ENCODE data around the gene CNOT3.

The CNOT3 gene

GRCh38 chr19:54152267-54152666, 14.7 kb downstream of the CNOT3 start:
- H3K9me3 ChIP-seq (ENCODE audit: control insufficient read depth, low read length), result no peaks in the 10 kb centered on the region
- no peak overlapping the region for H3K4me3 ChIP-seq (ENCODE audit: extremely low read depth, insufficient read depth, low read length, poor library complexity, severe bottlenecking)
- 98 to 100% methylated on average over 9 to 10 of the region's 12 CpGs for WGBS, 2 experiments (ENCODE audit: insufficient coverage in 2 of 2)
- H3K4me1 ChIP-seq (ENCODE audit: control insufficient read depth, insufficient read depth, low read length, poor library complexity, severe bottlenecking), result peaks cover 4% of the 10 kb centered on the region
- peaks cover 99% of the 10 kb centered on the region for H3K36me3 ChIP-seq (ENCODE audit: control insufficient read depth, insufficient read depth, low read length)
- H3K27ac ChIP-seq (ENCODE audit: low read depth, low read length, severe bottlenecking), result no peak overlapping the region

GRCh38 chr19:54152878-54153524, 15.4 kb downstream of the CNOT3 start:
- H3K36me3 ChIP-seq (ENCODE audit: control insufficient read depth, insufficient read depth, low read length), result peaks cover 96% of the 10 kb centered on the region
- WGBS, 2 experiments (ENCODE audit: insufficient coverage in 2 of 2), result 98% methylated on average over 10 to 11 of the region's 25 CpGs
- H3K4me1 ChIP-seq (ENCODE audit: control insufficient read depth, insufficient read depth, low read length, poor library complexity, severe bottlenecking), result peaks cover 5% of the 10 kb centered on the region
- no peak overlapping the region for H3K27ac ChIP-seq (ENCODE audit: low read depth, low read length, severe bottlenecking)
- no peak overlapping the region for H3K4me3 ChIP-seq (ENCODE audit: extremely low read depth, insufficient read depth, low read length, poor library complexity, severe bottlenecking)
- H3K9me3 ChIP-seq (ENCODE audit: control insufficient read depth, low read length), result no peaks in the 10 kb centered on the region

GRCh38 chr19:54153731-54154326, 16.3 kb downstream of the CNOT3 start:
- H3K4me3 ChIP-seq (ENCODE audit: extremely low read depth, insufficient read depth, low read length, poor library complexity, severe bottlenecking), result no peak overlapping the region
- peaks cover 13% of the 10 kb centered on the region for H3K4me1 ChIP-seq (ENCODE audit: control insufficient read depth, insufficient read depth, low read length, poor library complexity, severe bottlenecking)
- WGBS, 2 experiments (ENCODE audit: insufficient coverage in 2 of 2), result 85 to 92% methylated on average over 9 to 10 of the region's 10 CpGs
- H3K36me3 ChIP-seq (ENCODE audit: control insufficient read depth, insufficient read depth, low read length), result peaks cover 91% of the 10 kb centered on the region
- H3K27ac ChIP-seq (ENCODE audit: low read depth, low read length, severe bottlenecking), result peak overlapping the region; percentile 45
- no peaks in the 10 kb centered on the region for H3K9me3 ChIP-seq (ENCODE audit: control insufficient read depth, low read length)

- WGBS, 2 experiments (ENCODE audit: insufficient coverage in 2 of 2), result 96% methylated on average over 10 to 14 of the region's 18 CpGs
- Histone ChIP-seq H3K27ac (ENCODE audit: low read depth, low read length, severe bottlenecking) (no peak overlapping the region), H3K36me3 (ENCODE audit: control insufficient read depth, insufficient read depth, low read length) (peaks cover 82% of the 10 kb centered on the region)
Measured at GRCh38 chr19:54154603-54155345, 17.2 kb downstream of the CNOT3 start.

GRCh38 chr19:54155694-54156093, 18.1 kb downstream of the CNOT3 start:
- no peaks in the 10 kb centered on the region for H3K9me3 ChIP-seq (ENCODE audit: control insufficient read depth, low read length)
- peaks cover 73% of the 10 kb centered on the region for H3K36me3 ChIP-seq (ENCODE audit: control insufficient read depth, insufficient read depth, low read length)
- no peak overlapping the region for H3K4me3 ChIP-seq (ENCODE audit: extremely low read depth, insufficient read depth, low read length, poor library complexity, severe bottlenecking)
- 95 to 100% methylated on average over 11 to 19 of the region's 19 CpGs for WGBS, 2 experiments (ENCODE audit: insufficient coverage in 2 of 2)
- no peak overlapping the region for H3K27ac ChIP-seq (ENCODE audit: low read depth, low read length, severe bottlenecking)
- peaks cover 14% of the 10 kb centered on the region for H3K4me1 ChIP-seq (ENCODE audit: control insufficient read depth, insufficient read depth, low read length, poor library complexity, severe bottlenecking)

More at GRCh38 chr19:54154603-54155345, 17.2 kb downstream of the CNOT3 start:
- Histone ChIP-seq H3K4me3 (ENCODE audit: extremely low read depth, insufficient read depth, low read length, poor library complexity, severe bottlenecking) (no peak overlapping the region), H3K9me3 (ENCODE audit: control insufficient read depth, low read length) (no peaks in the 10 kb centered on the region), H3K4me1 (ENCODE audit: control insufficient read depth, insufficient read depth, low read length, poor library complexity, severe bottlenecking) (peaks cover 14% of the 10 kb centered on the region)

- H3K9me3 ChIP-seq (ENCODE audit: control insufficient read depth, low read length), result no peaks in the 10 kb centered on the region
- WGBS, 2 experiments (ENCODE audit: insufficient coverage in 2 of 2), result 96% methylated on average over 7 to 9 of the region's 11 CpGs
- no peak overlapping the region for H3K27ac ChIP-seq (ENCODE audit: low read depth, low read length, severe bottlenecking)
- H3K4me1 ChIP-seq (ENCODE audit: control insufficient read depth, insufficient read depth, low read length, poor library complexity, severe bottlenecking), result peaks cover 14% of the 10 kb centered on the region
- peaks cover 65% of the 10 kb centered on the region for H3K36me3 ChIP-seq (ENCODE audit: control insufficient read depth, insufficient read depth, low read length)
- no peak overlapping the region for H3K4me3 ChIP-seq (ENCODE audit: extremely low read depth, insufficient read depth, low read length, poor library complexity, severe bottlenecking)
Measured at GRCh38 chr19:54156490-54156889, 18.9 kb downstream of the CNOT3 start.

GRCh38 chr19:54156953-54157352, 19.4 kb downstream of the CNOT3 start:
- Histone ChIP-seq H3K9me3 (ENCODE audit: control insufficient read depth, low read length) (no peaks in the 10 kb centered on the region), H3K4me3 (ENCODE audit: extremely low read depth, insufficient read depth, low read length, poor library complexity, severe bottlenecking) (no peak overlapping the region), H3K27ac (ENCODE audit: low read depth, low read length, severe bottlenecking) (no peak overlapping the region), H3K36me3 (ENCODE audit: control insufficient read depth, insufficient read depth, low read length) (peaks cover 60% of the 10 kb centered on the region), H3K4me1 (ENCODE audit: control insufficient read depth, insufficient read depth, low read length, poor library complexity, severe bottlenecking) (peaks cover 14% of the 10 kb centered on the region)
- WGBS, 2 experiments (ENCODE audit: insufficient coverage in 2 of 2), result 93 to 96% methylated on average over 3 of the region's 3 CpGs

- Histone ChIP-seq H3K27ac (ENCODE audit: low read depth, low read length, severe bottlenecking) (peak overlapping the region; percentile 96), H3K4me1 (ENCODE audit: control insufficient read depth, insufficient read depth, low read length, poor library complexity, severe bottlenecking) (peaks cover 10% of the 10 kb centered on the region), H3K4me3 (ENCODE audit: extremely low read depth, insufficient read depth, low read length, poor library complexity, severe bottlenecking) (peak overlapping the region; percentile 72), H3K36me3 (ENCODE audit: control insufficient read depth, insufficient read depth, low read length) (peaks cover 41% of the 10 kb centered on the region), H3K9me3 (ENCODE audit: control insufficient read depth, low read length) (peaks cover 3% of the 10 kb centered on the region)
- 28 to 33% methylated on average over 9 to 17 of the region's 19 CpGs for WGBS, 2 experiments (ENCODE audit: insufficient coverage in 2 of 2)
Measured at GRCh38 chr19:54158812-54159351, 21.3 kb downstream of the CNOT3 start.

- H3K4me1 ChIP-seq (ENCODE audit: control insufficient read depth, insufficient read depth, low read length, poor library complexity, severe bottlenecking), result peaks cover 10% of the 10 kb centered on the region
- peaks cover 34% of the 10 kb centered on the region for H3K36me3 ChIP-seq (ENCODE audit: control insufficient read depth, insufficient read depth, low read length)
- WGBS, 2 experiments (ENCODE audit: insufficient coverage in 2 of 2), result 0% methylated on average over 71 of the region's 72 CpGs
- peaks cover 3% of the 10 kb centered on the region for H3K9me3 ChIP-seq (ENCODE audit: control insufficient read depth, low read length)
- peak within 1 kb of the TSS; percentile 72 for H3K4me3 ChIP-seq (ENCODE audit: extremely low read depth, insufficient read depth, low read length, poor library complexity, severe bottlenecking)
- H3K27ac ChIP-seq (ENCODE audit: low read depth, low read length, severe bottlenecking), result peak within 1 kb of the TSS; percentile 96
Measured at GRCh38 chr19:54159352-54160181, 22.0 kb downstream of the CNOT3 start, which contains the start of gene LENG1. Gene LENG1, minus strand, starts transcription at chr19:54159721. Its CDS starts 26 bp downstream, at chr19:54159695.

Data from mesodermal cell (in vitro differentiated cells).